Vagina (tissue), 2 donors: ENCODE measurements around the gene ZNF530. TPM values are rescaled to one million over a fixed set of nuclear protein-coding genes. Genes with fewer than 3 reads are reported as not detected.

ENCODE experiments used
- DNase-seq, 2 donors: peaks; one replicate each; pipeline ENCODE4 v3.0.0-alpha.2; 2017; ENCODE audit errors: extremely low spot score in 2 of 2
- H3K27ac ChIP-seq: fragments of 200-600 bp; sonication (generic); one replicate; pipeline ENCODE4 v1.5.1; 2019
- H3K27me3 ChIP-seq: fragments of 200-600 bp; sonication (generic); one replicate; pipeline ENCODE4 v1.5.1; 2019
- H3K36me3 ChIP-seq, 2 donors: fragments of 200-600 bp; sonication (generic); one replicate each; pipeline ENCODE4 v1.5.1; 2017 to 2019
- H3K4me1 ChIP-seq: fragments of 200-600 bp; sonication (generic); one replicate; pipeline ENCODE4 v1.5.1; 2019
- H3K4me3 ChIP-seq, 2 donors: fragments of 200-600 bp; sonication (generic); 1 replicate in 1 of 2; 2 replicates in 1 of 2; pipeline ENCODE4 v1.5.1; 2016 to 2019
- H3K9me3 ChIP-seq: fragments of 200-600 bp; sonication (generic); one replicate; pipeline ENCODE4 v1.5.1; 2019
- CTCF ChIP-seq, 3 experiments: fragments of 450-650 bp in 2 of 3; fragments of 200-600 bp in 1 of 3; sonication (generic) in 1 of 3; IDR thresholded peaks; one replicate each; pipeline ENCODE4 v1.5.1; 2017 to 2019; ENCODE audit warnings: antibody characterized with exemption in 3 of 3, mild to moderate bottlenecking in 2 of 3, moderate library complexity in 2 of 3
- POLR2A ChIP-seq, 2 donors: fragments of 450-650 bp; IDR thresholded peaks; one replicate each; pipeline ENCODE4 v1.6.1; 2017; ENCODE audit warnings: antibody characterized with exemption in 2 of 2, mild to moderate bottlenecking in 2 of 2, moderate library complexity in 2 of 2
- POLR2AphosphoS5 ChIP-seq, 2 donors: sonication (generic); formaldehyde crosslinking; IDR thresholded peaks; one replicate each; pipeline ENCODE4 v1.9.0; 2017; ENCODE audit warnings: antibody characterized with exemption in 2 of 2, mild to moderate bottlenecking in 2 of 2, low read depth in 1 of 2; ENCODE audit not compliant: insufficient read depth in 1 of 2
- intact Hi-C: fragments of 100-400 bp; cut with DNase I; formaldehyde crosslinking; loops from one replicate; pipeline ENCODE4 v1.15.1; 2023
- total RNA-seq: library from RNA; depleted of rRNA; stranded (reverse); fragments of >200 nt; gene quantifications from one replicate; pipeline ENCODE4 v1.2.3, GENCODE V29; 2016

ZNF530 gene
- total RNA-seq, 1 donor from 2014 or later, result 0.74 TPM

GRCh38 chr19:57566396-57567265 lies 33.1 kb upstream of the ZNF530 start:
- Histone ChIP-seq H3K36me3 (no peaks in the 10 kb centered on the region), H3K9me3 (peaks cover 70% of the 10 kb centered on the region), H3K4me3 (no peak overlapping the region), H3K27ac (no peak overlapping the region), H3K4me1 (no peaks in the 10 kb centered on the region), H3K27me3 (no peaks in the 10 kb centered on the region)
- intact Hi-C loops, result no loop called here
- no peak for TF ChIP-seq CTCF (IDR thresholded peaks at IDR 0.05)
- no peak for DNase-seq

GRCh38 chr19:57570707-57571106 lies 29.0 kb upstream of the ZNF530 start:
- peaks cover 15 to 41% of the 10 kb centered on the region in 2 donors for H3K36me3 ChIP-seq
- no peaks in the 10 kb centered on the region for H3K4me1 ChIP-seq
- intact Hi-C loops, result no loop called here

GRCh38 chr19:57572415-57572947 lies 27.2 kb upstream of the ZNF530 start:
- Histone ChIP-seq H3K27me3 (no peaks in the 10 kb centered on the region), H3K36me3 (peaks cover 15 to 57% of the 10 kb centered on the region in 2 donors), H3K4me3 (no peak overlapping the region), H3K9me3 (peaks cover 89% of the 10 kb centered on the region), H3K27ac (no peak overlapping the region), H3K4me1 (peaks cover 2% of the 10 kb centered on the region)
- DNase-seq, result no peak
- intact Hi-C loops, result no loop called here
- TF ChIP-seq CTCF (IDR thresholded peaks at IDR 0.05) (no peak), POLR2A (IDR thresholded peaks at IDR 0.05) (no peak)

More at GRCh38 chr19:57570707-57571106, 29.0 kb upstream of the ZNF530 start:
- H3K27me3 ChIP-seq, result no peaks in the 10 kb centered on the region
- H3K4me3 ChIP-seq, result no peak overlapping the region
- no peak for DNase-seq
- peaks cover 90% of the 10 kb centered on the region for H3K9me3 ChIP-seq
- TF ChIP-seq CTCF (IDR thresholded peaks at IDR 0.05) (no peak), POLR2A (IDR thresholded peaks at IDR 0.05) (no peak), POLR2AphosphoS5 (IDR thresholded peaks at IDR 0.05; ENCODE audit: insufficient read depth in 1 of 2, low read depth in 1 of 2) (no peak)
- no peak overlapping the region for H3K27ac ChIP-seq

- no peak for DNase-seq
- Histone ChIP-seq H3K4me3 (no peak overlapping the region), H3K9me3 (peaks cover 56% of the 10 kb centered on the region), H3K4me1 (peaks cover 11% of the 10 kb centered on the region), H3K27ac (no peak overlapping the region), H3K27me3 (no peaks in the 10 kb centered on the region), H3K36me3 (peaks cover 15 to 57% of the 10 kb centered on the region in 2 donors)
- TF ChIP-seq CTCF (IDR thresholded peaks at IDR 0.05) (no peak), POLR2AphosphoS5 (IDR thresholded peaks at IDR 0.05; ENCODE audit: insufficient read depth in 1 of 2, low read depth in 1 of 2) (no peak)
- intact Hi-C loops, result no loop called here
Measured at GRCh38 chr19:57576661-57577060, 23.0 kb upstream of the ZNF530 start.
